Measurements from ENCODE around the gene RAB3D.

Gene RAB3D

GRCh38 chr19:11379857-11380350 lies 40.4 kb upstream of the RAB3D start:
- TF ChIP-seq ZFX (IDR thresholded peaks at IDR 0.05; ENCODE audit: borderline replicate concordance) (no peak), CTCF (IDR thresholded peaks at IDR 0.05) (no peak)
- peak overlapping the region; percentile 98 for H3K27ac ChIP-seq

GRCh38 chr19:11379269-11379845 lies 39.9 kb upstream of the RAB3D start:
- peak overlapping the region; percentile 98 for H3K27ac ChIP-seq

- peak overlapping the region; percentile 98 for H3K27ac ChIP-seq
- TF ChIP-seq ZFX (IDR thresholded peaks at IDR 0.05; ENCODE audit: borderline replicate concordance), result no peak
- TF ChIP-seq CTCF (IDR thresholded peaks at IDR 0.05), result peak; percentile 71
These were observed 39.1 kb upstream of the RAB3D start for GRCh38 chr19:11378319-11379189.

GRCh38 chr19:11377756-11378155 lies 38.3 kb upstream of the RAB3D start:
- no peak for TF ChIP-seq CTCF (IDR thresholded peaks at IDR 0.05)
- no peak for TF ChIP-seq ZFX (IDR thresholded peaks at IDR 0.05; ENCODE audit: borderline replicate concordance)
- peak overlapping the region; percentile 98 for H3K27ac ChIP-seq

- peak overlapping the region; percentile 98 for H3K27ac ChIP-seq
- TF ChIP-seq ZFX (IDR thresholded peaks at IDR 0.05; ENCODE audit: borderline replicate concordance) (no peak), CTCF (IDR thresholded peaks at IDR 0.05) (no peak)
These were observed 37.8 kb upstream of the RAB3D start for GRCh38 chr19:11377237-11377636.

- H3K27ac ChIP-seq, result peak overlapping the region; percentile 98
- TF ChIP-seq ZFX (IDR thresholded peaks at IDR 0.05; ENCODE audit: borderline replicate concordance), result no peak
- TF ChIP-seq CTCF (IDR thresholded peaks at IDR 0.05), result no peak
These were observed 35.9 kb upstream of the RAB3D start for GRCh38 chr19:11375143-11375948.

GRCh38 chr19:11374433-11375142 lies 35.1 kb upstream of the RAB3D start, which contains the start of gene SWSAP1:
TSS of gene SWSAP1 (plus strand) at chr19:11374666. CDS start at chr19:11374681, 15 bp downstream.
- H3K27ac ChIP-seq, result peak within 1 kb of the TSS; percentile 98
- TF ChIP-seq ZFX (IDR thresholded peaks at IDR 0.05; ENCODE audit: borderline replicate concordance), result no peak
- TF ChIP-seq CTCF (IDR thresholded peaks at IDR 0.05), result no peak
